ENCODE measurements around the gene RPL31. TPM values are rescaled to one million over a fixed set of nuclear protein-coding genes. Genes with fewer than 3 reads are reported as not detected.
A peak's percentile ranks its signal among the peaks of the same experiment; 100 is the strongest.

RPL31 gene
- total RNA-seq, 2 donors from 2014 or later, result 1,385 to 1,395 TPM

GRCh38 chr2:101027852-101028251 lies 25.8 kb downstream of the RPL31 start:
- Mint-ChIP-seq H3K27ac (no peak overlapping the region), H3K4me3 (no peak overlapping the region), H3K9me3 (no peaks in the 10 kb centered on the region), H3K27me3 (ENCODE audit: low read depth) (no peaks in the 10 kb centered on the region), H3K36me3 (ENCODE audit: insufficient read depth in 2 of 2) (no peaks in the 10 kb centered on the region), H3K4me1 (ENCODE audit: low read depth) (no peaks in the 10 kb centered on the region)
- ATAC-seq (replicated peaks in 1 of 2) (no peak), DNase-seq (no peak)

GRCh38 chr2:101030866-101031554 lies 28.9 kb downstream of the RPL31 start:
- no peak overlapping the region for H3K4me3 Mint-ChIP-seq
- no peaks in the 10 kb centered on the region for H3K27me3 Mint-ChIP-seq (ENCODE audit: low read depth)
- no peaks in the 10 kb centered on the region for H3K9me3 Mint-ChIP-seq
- no peak for DNase-seq
- no peaks in the 10 kb centered on the region for H3K4me1 Mint-ChIP-seq (ENCODE audit: low read depth)
- no peak overlapping the region for H3K27ac Mint-ChIP-seq
- no peaks in the 10 kb centered on the region for H3K36me3 Mint-ChIP-seq (ENCODE audit: insufficient read depth in 2 of 2)
- no peak for ATAC-seq (replicated peaks in 1 of 2)

DNA sequence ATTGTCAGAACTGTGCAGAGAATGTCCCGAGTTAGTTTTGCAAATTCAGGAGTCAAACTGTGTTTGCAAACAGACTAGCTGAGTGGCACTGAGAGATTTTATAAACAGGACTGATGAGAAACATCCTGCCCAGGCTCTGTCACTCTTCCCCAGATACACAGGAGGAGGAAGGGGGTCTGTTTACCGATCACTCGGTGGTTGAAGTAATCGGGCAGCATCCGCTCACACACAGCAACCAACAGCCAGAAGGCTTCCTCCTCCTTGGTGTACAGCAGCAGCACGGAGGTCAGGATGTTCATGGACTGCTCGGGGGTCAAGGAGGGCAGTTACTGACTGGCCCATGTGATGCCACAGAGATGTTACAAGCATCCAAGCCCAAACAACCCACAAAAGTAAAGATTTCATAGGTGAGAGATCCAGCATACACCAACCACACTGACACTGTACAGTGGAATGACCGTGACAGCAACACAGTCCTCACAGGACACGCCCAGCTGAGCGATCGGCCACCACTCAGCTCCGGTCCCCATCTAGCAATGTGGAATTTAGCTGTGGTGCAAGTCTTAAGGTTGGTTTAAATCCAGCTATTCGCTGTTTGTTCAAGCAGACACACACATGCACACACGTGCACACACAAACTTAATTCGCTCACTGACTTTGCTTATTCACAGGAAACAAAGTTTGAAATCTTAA lies 30.1 kb downstream of the RPL31 start:
- Mint-ChIP-seq H3K9me3 (no peaks in the 10 kb centered on the region), H3K27ac (no peak overlapping the region), H3K4me1 (ENCODE audit: low read depth) (no peaks in the 10 kb centered on the region), H3K4me3 (no peak overlapping the region), H3K36me3 (ENCODE audit: insufficient read depth in 2 of 2) (no peaks in the 10 kb centered on the region), H3K27me3 (ENCODE audit: low read depth) (no peaks in the 10 kb centered on the region)
- DNase-seq (no peak), ATAC-seq (replicated peaks in 1 of 2) (no peak)

GRCh38 chr2:101036562-101036961 lies 34.5 kb downstream of the RPL31 start:
- Mint-ChIP-seq H3K27ac (peak overlapping the region; percentile 81), H3K4me3 (no peak overlapping the region), H3K9me3 (no peaks in the 10 kb centered on the region), H3K36me3 (ENCODE audit: insufficient read depth in 2 of 2) (no peaks in the 10 kb centered on the region), H3K27me3 (ENCODE audit: low read depth) (no peaks in the 10 kb centered on the region), H3K4me1 (ENCODE audit: low read depth) (peaks cover 19% of the 10 kb centered on the region)
- ATAC-seq (replicated peaks in 1 of 2), result no peak
- DNase-seq, result no peak

DNA sequence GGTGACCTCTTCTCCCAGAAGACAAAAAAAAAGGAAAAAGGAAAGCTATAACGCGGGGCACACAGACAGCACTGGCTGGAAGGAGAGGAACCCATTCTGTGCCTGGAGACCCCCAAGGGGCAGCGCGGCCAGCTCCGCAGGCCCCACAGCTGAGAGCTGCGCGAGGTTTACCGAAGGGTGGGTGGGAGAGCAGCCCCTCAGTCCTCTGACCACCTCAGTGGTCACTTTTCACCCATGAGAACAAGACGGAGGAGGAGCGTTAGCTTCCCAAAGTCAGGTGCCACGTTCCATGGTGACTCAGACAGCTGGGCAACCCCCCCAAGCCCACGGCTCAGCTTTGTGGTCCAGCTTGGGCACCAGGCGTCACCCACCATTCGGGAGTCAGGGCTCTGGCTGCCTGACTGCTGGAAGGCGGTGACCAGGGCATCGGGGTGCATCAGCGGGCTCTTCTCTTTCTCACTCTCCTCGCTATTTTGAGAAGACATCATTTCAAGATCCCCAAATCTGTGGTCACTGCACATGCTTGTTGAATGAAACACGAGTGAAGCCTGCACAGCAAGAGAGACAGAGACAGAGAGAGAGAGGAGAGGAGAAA lies 35.2 kb downstream of the RPL31 start:
- Mint-ChIP-seq H3K36me3 (ENCODE audit: insufficient read depth in 2 of 2) (no peaks in the 10 kb centered on the region), H3K27ac (peak overlapping the region; percentile 81), H3K4me1 (ENCODE audit: low read depth) (peaks cover 19% of the 10 kb centered on the region), H3K27me3 (ENCODE audit: low read depth) (no peaks in the 10 kb centered on the region), H3K9me3 (no peaks in the 10 kb centered on the region), H3K4me3 (peak overlapping the region in 1 of 2 donors; percentile 56)
- ATAC-seq (replicated peaks in 1 of 2) (no peak), DNase-seq (no peak)

GRCh38 chr2:101038455-101039255 lies 36.6 kb downstream of the RPL31 start:
- peak overlapping the region; percentile 16 to 56 for H3K4me3 Mint-ChIP-seq
- ATAC-seq (replicated peaks in 1 of 2) (peak; percentile 45 to 75), DNase-seq (peak; percentile 37 to 46)
- no peaks in the 10 kb centered on the region for H3K9me3 Mint-ChIP-seq
- H3K27me3 Mint-ChIP-seq (ENCODE audit: low read depth), result no peaks in the 10 kb centered on the region
- peaks cover 19% of the 10 kb centered on the region for H3K4me1 Mint-ChIP-seq (ENCODE audit: low read depth)
- no peaks in the 10 kb centered on the region for H3K36me3 Mint-ChIP-seq (ENCODE audit: insufficient read depth in 2 of 2)
- H3K27ac Mint-ChIP-seq, result peak overlapping the region; percentile 66

DNA sequence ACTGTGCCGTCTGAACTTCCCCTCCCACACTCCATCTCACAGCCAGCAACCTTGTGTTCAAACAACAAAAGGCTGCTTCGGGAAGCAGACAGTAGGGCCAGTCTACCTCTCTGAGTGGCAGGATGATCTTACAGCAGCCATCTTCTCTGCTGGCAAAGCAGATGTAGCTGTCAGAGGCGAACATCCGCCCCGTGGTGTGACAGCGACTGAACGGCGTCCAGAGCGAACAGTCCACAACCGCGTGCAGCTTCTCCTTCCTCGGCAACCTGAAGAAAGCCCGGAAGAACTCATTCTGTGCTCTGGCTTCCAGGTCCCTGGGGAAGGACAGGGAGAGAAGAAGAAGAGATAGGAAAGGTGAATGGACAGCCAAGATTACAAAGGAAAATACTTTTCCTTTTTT lies 38.0 kb downstream of the RPL31 start:
- no peaks in the 10 kb centered on the region for H3K27me3 Mint-ChIP-seq (ENCODE audit: low read depth)
- no peaks in the 10 kb centered on the region for H3K9me3 Mint-ChIP-seq
- ATAC-seq (replicated peaks in 1 of 2), result no peak
- no peak for DNase-seq
- H3K4me1 Mint-ChIP-seq (ENCODE audit: low read depth), result peaks cover 19% of the 10 kb centered on the region
- no peaks in the 10 kb centered on the region for H3K36me3 Mint-ChIP-seq (ENCODE audit: insufficient read depth in 2 of 2)
- no peak overlapping the region for H3K4me3 Mint-ChIP-seq
- no peak overlapping the region for H3K27ac Mint-ChIP-seq

GRCh38 chr2:101040761-101041160 lies 38.7 kb downstream of the RPL31 start:
- no peak overlapping the region for H3K27ac Mint-ChIP-seq
- no peak for ATAC-seq (replicated peaks in 1 of 2)
- H3K36me3 Mint-ChIP-seq (ENCODE audit: insufficient read depth in 2 of 2), result no peaks in the 10 kb centered on the region
- H3K27me3 Mint-ChIP-seq (ENCODE audit: low read depth), result no peaks in the 10 kb centered on the region
- no peak overlapping the region for H3K4me3 Mint-ChIP-seq
- no peaks in the 10 kb centered on the region for H3K9me3 Mint-ChIP-seq
- no peak for DNase-seq
- peaks cover 19% of the 10 kb centered on the region for H3K4me1 Mint-ChIP-seq (ENCODE audit: low read depth)

- DNase-seq, result no peak
- Mint-ChIP-seq H3K9me3 (no peaks in the 10 kb centered on the region), H3K36me3 (ENCODE audit: insufficient read depth in 2 of 2) (no peaks in the 10 kb centered on the region), H3K4me3 (no peak overlapping the region), H3K4me1 (ENCODE audit: low read depth) (peaks cover 19% of the 10 kb centered on the region), H3K27me3 (ENCODE audit: low read depth) (no peaks in the 10 kb centered on the region), H3K27ac (peak overlapping the region; percentile 71)
- no peak for ATAC-seq (replicated peaks in 1 of 2)
Measured at GRCh38 chr2:101041413-101041812, 39.3 kb downstream of the RPL31 start.

- no peak overlapping the region for H3K4me3 Mint-ChIP-seq
- ATAC-seq (replicated peaks in 1 of 2), result no peak
- no peak for DNase-seq
- no peaks in the 10 kb centered on the region for H3K9me3 Mint-ChIP-seq
- H3K36me3 Mint-ChIP-seq (ENCODE audit: insufficient read depth in 2 of 2), result no peaks in the 10 kb centered on the region
- no peaks in the 10 kb centered on the region for H3K27me3 Mint-ChIP-seq (ENCODE audit: low read depth)
- H3K27ac Mint-ChIP-seq, result no peak overlapping the region
- H3K4me1 Mint-ChIP-seq (ENCODE audit: low read depth), result no peaks in the 10 kb centered on the region
Measured at GRCh38 chr2:101045330-101045729, 43.2 kb downstream of the RPL31 start.

GRCh38 chr2:101047075-101047766 lies 45.1 kb downstream of the RPL31 start:
- no peaks in the 10 kb centered on the region for H3K27me3 Mint-ChIP-seq (ENCODE audit: low read depth)
- H3K9me3 Mint-ChIP-seq, result no peaks in the 10 kb centered on the region
- DNase-seq (no peak), ATAC-seq (replicated peaks in 1 of 2) (peak in 1 of 2 donors; percentile 48)
- no peak overlapping the region for H3K4me3 Mint-ChIP-seq
- no peak overlapping the region for H3K27ac Mint-ChIP-seq
- H3K36me3 Mint-ChIP-seq (ENCODE audit: insufficient read depth in 2 of 2), result no peaks in the 10 kb centered on the region
- no peaks in the 10 kb centered on the region for H3K4me1 Mint-ChIP-seq (ENCODE audit: low read depth)

GRCh38 chr2:101047774-101048173 lies 45.7 kb downstream of the RPL31 start:
- Mint-ChIP-seq H3K36me3 (ENCODE audit: insufficient read depth in 2 of 2) (no peaks in the 10 kb centered on the region), H3K9me3 (no peaks in the 10 kb centered on the region), H3K27me3 (ENCODE audit: low read depth) (no peaks in the 10 kb centered on the region), H3K4me3 (no peak overlapping the region), H3K27ac (no peak overlapping the region), H3K4me1 (ENCODE audit: low read depth) (no peaks in the 10 kb centered on the region)
- no peak for ATAC-seq (replicated peaks in 1 of 2)
- no peak for DNase-seq

Measured in activated T-cell treated with anti-CD3 and anti-CD28 coated beads, Interleukin-2, amount 50 U/mL, for 72 hours (primary cell).